Thoracic aorta (tissue), 2 donors: ENCODE data around the gene PPP1R9B. TPM values are rescaled to one million over a fixed set of nuclear protein-coding genes. Genes with fewer than 3 reads are reported as not detected.
A peak's percentile ranks its signal among the peaks of the same experiment; 100 is the strongest.

ENCODE experiments used
- ATAC-seq: fragments of 150-250 bp; one replicate; pipeline ENCODE4 v1.8.0; 2017; ENCODE audit warnings: low read depth; ENCODE audit not compliant: insufficient number of reproducible peaks, low FRiP score
- DNase-seq: peaks from one replicate; pipeline ENCODE4 v3.0.0-alpha.2; 2020; ENCODE audit warnings: low spot score
- H3K27ac ChIP-seq, 2 donors: fragments of 200-600 bp; sonication (generic); 1 replicate in 1 of 2; 2 replicates in 1 of 2; pipeline ENCODE4 v1.5.1; 2016; ENCODE audit warnings: mild to moderate bottlenecking in 2 of 2, moderate library complexity in 2 of 2
- H3K27me3 ChIP-seq: fragments of 200-600 bp; sonication (generic); replicated peaks from 2 replicates; pipeline ENCODE4 v1.6.0; 2016; ENCODE audit warnings: mild to moderate bottlenecking; ENCODE audit not compliant: insufficient read depth
- H3K36me3 ChIP-seq: fragments of 200-600 bp; sonication (generic); one replicate; pipeline ENCODE4 v1.5.1; 2016
- H3K4me1 ChIP-seq, 2 donors: fragments of 200-600 bp; sonication (generic); 1 replicate in 1 of 2; 2 replicates in 1 of 2; pipeline versions ENCODE4 v1.5.1 to v1.6.0; 2016; ENCODE audit warnings: low read depth in 2 of 2, mild to moderate bottlenecking in 1 of 2; ENCODE audit not compliant: control insufficient read depth in 1 of 2
- H3K4me3 ChIP-seq: fragments of 200-600 bp; sonication (generic); 2 replicates; pipeline ENCODE4 v1.5.1; 2016; ENCODE audit warnings: mild to moderate bottlenecking
- H3K9me3 ChIP-seq: fragments of 200-600 bp; sonication (generic); 2 replicates; pipeline ENCODE4 v1.5.1; 2016
- total RNA-seq, 2 donors: library from RNA; depleted of rRNA; stranded (reverse); fragments of >200 nt; gene quantifications; one replicate each; pipeline versions ENCODE4 v1.1.0 to v1.2.3, GENCODE V29; 2016
- TF ChIP-seq, protein P1 (sequence below): fragments of 200-600 bp; sonication (generic); IDR thresholded peaks from one replicate; pipeline ENCODE4 v1.5.1; 2019; ENCODE audit warnings: antibody characterized with exemption

Gene PPP1R9B
- total RNA-seq, 2 donors from 2014 or later, result 53.3 to 67.1 TPM

DNA sequence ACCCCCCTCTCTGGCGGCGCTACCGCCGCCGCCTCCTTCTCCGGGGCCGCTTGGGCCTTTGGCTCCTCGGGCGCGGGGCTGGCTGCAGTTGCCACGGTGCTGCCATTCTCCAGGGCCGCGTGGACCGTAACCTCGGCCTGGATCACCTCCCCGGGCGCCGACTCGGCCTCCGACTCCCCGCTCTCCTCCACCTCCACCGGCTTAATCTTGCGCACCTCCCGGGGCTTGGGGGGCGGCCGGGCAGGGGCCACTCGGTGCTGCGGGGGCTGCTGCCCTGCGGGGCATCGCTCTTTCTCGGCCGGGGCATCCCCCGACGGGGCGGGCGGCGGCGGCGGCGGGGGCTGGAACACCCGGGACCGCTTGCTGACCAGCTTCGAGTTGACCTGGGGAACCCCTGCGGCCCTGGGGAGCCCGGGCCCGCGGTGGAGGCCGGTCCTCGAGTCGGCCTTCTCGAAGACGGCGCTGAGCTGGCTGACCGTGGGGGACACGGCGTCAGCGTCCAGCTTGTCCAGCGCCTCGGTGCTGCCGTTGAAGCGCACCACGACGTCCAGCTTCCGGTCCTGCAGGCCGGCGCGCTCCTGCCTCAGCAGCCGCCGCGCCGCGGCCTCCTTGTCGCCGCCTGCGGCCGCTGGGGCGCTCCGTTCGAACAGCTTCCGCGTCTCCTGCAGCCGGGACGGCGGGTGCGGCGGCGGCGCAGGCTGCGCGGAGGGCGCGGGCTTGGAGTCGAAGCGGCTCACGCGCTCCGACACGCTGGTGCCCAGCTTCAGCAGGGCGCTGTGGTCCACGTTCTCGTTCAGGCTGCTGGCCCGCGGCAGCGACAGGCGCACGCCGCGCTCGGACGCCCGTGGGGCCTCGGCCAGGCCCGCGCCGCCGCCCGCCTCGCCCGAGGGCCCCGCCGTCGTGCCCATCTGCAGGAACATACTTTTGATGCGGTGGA is 792 bp downstream of the PPP1R9B start:
- ATAC-seq (no peak), DNase-seq (no peak)
- Histone ChIP-seq H3K4me1 (peaks cover 52 to 69% of the 10 kb centered on the region in 2 donors), H3K9me3 (no peaks in the 10 kb centered on the region), H3K4me3 (peak overlapping the region; percentile 96), H3K36me3 (peaks cover 9% of the 10 kb centered on the region), H3K27ac (peak overlapping the region; percentile 90 to 92), H3K27me3 (no peaks in the 10 kb centered on the region)
- TF ChIP-seq, protein P1, sequence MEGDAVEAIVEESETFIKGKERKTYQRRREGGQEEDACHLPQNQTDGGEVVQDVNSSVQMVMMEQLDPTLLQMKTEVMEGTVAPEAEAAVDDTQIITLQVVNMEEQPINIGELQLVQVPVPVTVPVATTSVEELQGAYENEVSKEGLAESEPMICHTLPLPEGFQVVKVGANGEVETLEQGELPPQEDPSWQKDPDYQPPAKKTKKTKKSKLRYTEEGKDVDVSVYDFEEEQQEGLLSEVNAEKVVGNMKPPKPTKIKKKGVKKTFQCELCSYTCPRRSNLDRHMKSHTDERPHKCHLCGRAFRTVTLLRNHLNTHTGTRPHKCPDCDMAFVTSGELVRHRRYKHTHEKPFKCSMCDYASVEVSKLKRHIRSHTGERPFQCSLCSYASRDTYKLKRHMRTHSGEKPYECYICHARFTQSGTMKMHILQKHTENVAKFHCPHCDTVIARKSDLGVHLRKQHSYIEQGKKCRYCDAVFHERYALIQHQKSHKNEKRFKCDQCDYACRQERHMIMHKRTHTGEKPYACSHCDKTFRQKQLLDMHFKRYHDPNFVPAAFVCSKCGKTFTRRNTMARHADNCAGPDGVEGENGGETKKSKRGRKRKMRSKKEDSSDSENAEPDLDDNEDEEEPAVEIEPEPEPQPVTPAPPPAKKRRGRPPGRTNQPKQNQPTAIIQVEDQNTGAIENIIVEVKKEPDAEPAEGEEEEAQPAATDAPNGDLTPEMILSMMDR, result no peak

DNA sequence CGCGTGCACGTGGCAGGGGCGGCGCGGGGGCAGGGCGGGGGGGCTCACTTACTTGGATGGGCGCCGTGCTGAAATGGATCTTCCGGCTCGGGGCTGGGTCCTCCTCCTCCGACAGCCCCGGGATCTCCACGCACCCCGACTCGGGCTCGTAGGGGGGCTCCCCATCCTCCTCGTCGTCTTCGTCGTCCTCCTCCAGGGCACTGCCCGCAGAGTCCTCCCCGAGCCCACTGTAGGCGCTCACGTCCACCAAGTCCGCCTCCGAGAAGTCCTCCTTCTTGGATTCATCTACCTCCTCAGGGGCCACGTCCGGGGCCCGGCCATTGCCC is 1.4 kb downstream of the PPP1R9B start:
- DNase-seq (no peak), ATAC-seq (no peak)
- H3K4me3 ChIP-seq, result peak overlapping the region; percentile 96
- peaks cover 46 to 63% of the 10 kb centered on the region in 2 donors for H3K4me1 ChIP-seq
- TF ChIP-seq, protein P1, result no peak
- H3K9me3 ChIP-seq, result no peaks in the 10 kb centered on the region
- H3K36me3 ChIP-seq, result peaks cover 15% of the 10 kb centered on the region
- H3K27me3 ChIP-seq, result no peaks in the 10 kb centered on the region
- peak overlapping the region; percentile 90 to 92 for H3K27ac ChIP-seq

DNA sequence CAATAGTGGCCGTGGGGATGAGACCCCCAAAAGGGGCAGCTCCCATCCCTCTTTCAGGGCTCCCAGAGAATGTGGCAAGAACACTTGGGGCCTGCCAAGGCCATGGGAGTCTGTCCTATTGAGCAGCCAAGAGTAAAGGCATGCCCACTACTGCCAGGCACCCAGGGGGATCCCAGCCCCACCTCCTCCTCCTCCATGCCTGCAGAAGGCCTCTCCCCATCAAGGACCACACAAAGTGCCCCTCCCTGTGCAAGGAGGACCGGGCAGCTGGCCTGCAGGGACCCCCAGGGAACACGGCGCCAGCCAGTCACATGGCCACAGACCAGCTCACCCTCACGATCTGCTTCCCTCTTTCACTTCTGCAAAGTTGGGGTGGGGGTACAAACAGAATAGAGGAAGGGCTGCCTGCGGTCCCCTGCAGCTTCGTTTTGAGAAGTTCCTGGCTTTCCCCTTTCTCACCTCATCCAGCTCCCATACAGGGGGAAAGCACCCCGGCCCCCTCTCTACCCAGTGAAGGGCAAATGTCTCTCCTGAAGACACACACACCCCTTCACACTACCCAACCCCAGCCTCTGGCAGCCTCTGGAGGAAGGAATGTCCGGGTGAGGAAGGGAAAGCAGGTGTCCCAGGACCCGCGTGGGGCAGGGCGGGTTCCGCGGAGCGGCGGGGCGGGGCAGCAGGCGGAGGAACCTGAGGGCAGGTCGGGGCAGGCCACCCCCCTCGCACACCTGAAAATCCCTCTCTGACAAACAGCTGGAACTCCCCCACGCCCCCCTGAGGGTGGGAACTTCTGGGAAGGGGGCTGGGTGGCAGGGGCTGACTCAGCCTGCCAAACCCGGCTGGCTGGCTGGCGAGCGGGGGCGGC is 2.0 kb downstream of the PPP1R9B start:
- Histone ChIP-seq H3K4me1 (peaks cover 40 to 57% of the 10 kb centered on the region in 2 donors), H3K27ac (peak overlapping the region; percentile 90 to 92), H3K4me3 (peak overlapping the region; percentile 96), H3K36me3 (peaks cover 21% of the 10 kb centered on the region), H3K9me3 (no peaks in the 10 kb centered on the region), H3K27me3 (no peaks in the 10 kb centered on the region)
- no peak for ATAC-seq
- TF ChIP-seq, protein P1, result no peak
- DNase-seq, result peak; percentile 54

DNA sequence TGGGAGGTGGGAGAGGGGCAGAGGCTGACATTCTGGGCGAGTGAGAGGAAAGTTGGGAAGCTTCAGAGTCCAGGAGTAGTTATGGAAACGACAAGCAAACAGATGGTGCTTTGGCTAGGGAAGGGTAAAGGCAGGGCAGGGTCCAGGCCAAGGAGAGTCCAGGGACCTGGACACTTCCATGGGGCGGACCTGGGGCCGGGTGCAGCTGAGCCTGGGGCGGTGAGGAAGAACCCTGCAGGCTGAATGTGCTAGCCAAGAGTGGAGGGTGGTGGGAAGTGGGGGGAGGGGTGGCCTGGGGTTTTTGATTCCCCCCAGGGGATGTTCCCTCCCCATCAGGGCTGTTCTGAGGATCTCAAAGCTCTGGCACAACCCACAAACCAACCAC is 2.6 kb downstream of the PPP1R9B start:
- H3K27ac ChIP-seq, result peak overlapping the region; percentile 90 to 92
- peak overlapping the region; percentile 96 for H3K4me3 ChIP-seq
- peaks cover 28% of the 10 kb centered on the region for H3K36me3 ChIP-seq
- H3K9me3 ChIP-seq, result no peaks in the 10 kb centered on the region
- TF ChIP-seq, protein P1, result no peak
- no peaks in the 10 kb centered on the region for H3K27me3 ChIP-seq
- no peak for DNase-seq
- no peak for ATAC-seq
- H3K4me1 ChIP-seq, result peaks cover 39 to 53% of the 10 kb centered on the region in 2 donors
